HG03469 (cell line): ENCODE results near the gene UST.
"Not testable (repeated sequence)": the region's sequence is repeated elsewhere in the genome, so short reads cannot be mapped to it uniquely, and the experiment has no call there.

Source experiments
- ATAC-seq: cut with Tn5 transposase; IDR thresholded peaks from one replicate; pipeline ENCODE4 v1.9.1; 2021; ENCODE audit warnings: mild to moderate bottlenecking, moderate library complexity, moderate number of reproducible peaks; ENCODE audit not compliant: unreplicated experiment

Gene UST

GRCh38 chr6:148830614-148831013 lies 83.8 kb downstream of the UST start:
- no peak for ATAC-seq

GRCh38 chr6:148831064-148831463 lies 84.2 kb downstream of the UST start:
- ATAC-seq: no peak

- ATAC-seq: no peak
These were observed 84.7 kb downstream of the UST start for GRCh38 chr6:148831531-148831930.

- no peak for ATAC-seq
These were observed 89.2 kb downstream of the UST start for GRCh38 chr6:148835920-148836441.

- ATAC-seq: no peak
These were observed 89.9 kb downstream of the UST start for GRCh38 chr6:148836751-148837150.

GRCh38 chr6:148837941-148838340 lies 91.1 kb downstream of the UST start:
- ATAC-seq: no peak

GRCh38 chr6:148839044-148839443 lies 92.2 kb downstream of the UST start:
- no peak for ATAC-seq

- no peak for ATAC-seq
These were observed 93.4 kb downstream of the UST start for GRCh38 chr6:148840256-148840655.

- ATAC-seq: no peak
These were observed 95.6 kb downstream of the UST start for GRCh38 chr6:148842296-148843019.

- ATAC-seq: no peak
These were observed 98.6 kb downstream of the UST start for GRCh38 chr6:148845464-148845863.

GRCh38 chr6:148846778-148847761 lies 100.2 kb downstream of the UST start:
- no peak for ATAC-seq

- no peak for ATAC-seq
These were observed 102.1 kb downstream of the UST start for GRCh38 chr6:148848915-148849314.

- not testable (repeated sequence) for ATAC-seq
These were observed 102.6 kb downstream of the UST start for GRCh38 chr6:148849449-148849848.

GRCh38 chr6:148850964-148851363 lies 104.1 kb downstream of the UST start:
- no peak for ATAC-seq

GRCh38 chr6:148851683-148852556 lies 105.1 kb downstream of the UST start:
- ATAC-seq: no peak

- no peak for ATAC-seq
These were observed 105.9 kb downstream of the UST start for GRCh38 chr6:148852688-148853087.

GRCh38 chr6:148853113-148853512 lies 106.3 kb downstream of the UST start:
- ATAC-seq: not testable (repeated sequence)

- no peak for ATAC-seq
These were observed 107.3 kb downstream of the UST start for GRCh38 chr6:148854096-148854495.

- ATAC-seq: no peak
These were observed 108.2 kb downstream of the UST start for GRCh38 chr6:148854992-148855391.

GRCh38 chr6:148855744-148856143 lies 108.9 kb downstream of the UST start:
- ATAC-seq: no peak
